Endothelial cell of umbilical vein (primary cell): ENCODE measurements around the gene PPFIA1. TPM values are rescaled to one million over a fixed set of nuclear protein-coding genes. Genes with fewer than 3 reads are reported as not detected.

Experiments used
- BruUV-seq: library from RNA; stranded (reverse); fragments of 400-500 nt; replicated peaks from 2 replicates; lab custom pipeline; 2021; lab: Mats Ljungman, UMichigan
- CTCF ChIA-PET: fragments of 300-600, 350-600 bp; sonication (Branson Sonifier 250); formaldehyde crosslinking; loops from one replicate; lab custom pipeline; 2021; ENCODE audit warnings: antibody characterized with exemption, inconsistent platforms; lab: Charles Lee
- POLR2A ChIA-PET: fragments of 300-600, 350-600 bp; sonication (Branson Sonifier 250); formaldehyde crosslinking; loops from one replicate; lab custom pipeline; 2021; ENCODE audit warnings: antibody characterized with exemption, inconsistent platforms; lab: Charles Lee
- DNase-seq: peaks from one replicate; pipeline ENCODE4 v3.0.0-alpha.2; 2011; ENCODE audit warnings: low read depth, low spot score
- FAIRE-seq: peaks from 2 replicates; lab custom pipeline; 2011; peaks lifted over from hg19 to GRCh38; lab: Jason Lieb, UNC
- H2AFZ ChIP-seq: 2 replicates; pipeline ENCODE4 v1.6.0; 2012; ENCODE audit warnings: low read depth, low read length, control low read depth, inconsistent platforms
- H3K27ac ChIP-seq: 2 replicates; pipeline ENCODE4 v1.5.1; 2011; ENCODE audit warnings: low read depth, mild to moderate bottlenecking, control low read depth, low read length, moderate library complexity; ENCODE audit not compliant: insufficient read depth
- H3K27me3 ChIP-seq, 2 experiments: 2 replicates each; pipeline versions ENCODE4 v1.6.0 to v1.6.1; 2011; ENCODE audit warnings: low read length in 2 of 2, mixed read lengths in 1 of 2; ENCODE audit not compliant: control insufficient read depth in 2 of 2, insufficient read depth in 2 of 2
- H3K36me3 ChIP-seq, 2 experiments: 2 replicates in 1 of 2; 3 replicates in 1 of 2; pipeline ENCODE4 v1.5.1; 2011; ENCODE audit warnings: low read length in 2 of 2, mild to moderate bottlenecking in 1 of 2, moderate library complexity in 1 of 2; ENCODE audit not compliant: control insufficient read depth in 2 of 2, insufficient read depth in 2 of 2; ENCODE audit errors: extremely low read depth in 1 of 2
- H3K4me1 ChIP-seq: 3 replicates; pipeline ENCODE4 v1.5.1; 2011; ENCODE audit warnings: mild to moderate bottlenecking, low read length; ENCODE audit not compliant: control insufficient read depth, insufficient read depth; ENCODE audit errors: extremely low read depth
- H3K4me2 ChIP-seq: 2 replicates; pipeline ENCODE4 v1.6.1; 2011; ENCODE audit warnings: low read length, control low read depth, mixed read lengths; ENCODE audit not compliant: insufficient read depth
- H3K4me3 ChIP-seq, 3 experiments: fragments of 200-600 bp in 1 of 3; sonication (generic), shearing (Covaris generic) in 1 of 3; replicated peaks in 1 of 3; 2 replicates each; pipeline ENCODE4 v1.5.1; 2011 to 2016; ENCODE audit warnings: control low read depth in 3 of 3, low read length in 3 of 3, mild to moderate bottlenecking in 2 of 3, inconsistent platforms in 1 of 3, low read depth in 1 of 3, moderate library complexity in 1 of 3; ENCODE audit not compliant: insufficient read depth in 1 of 3
- H3K79me2 ChIP-seq: 2 replicates; pipeline ENCODE4 v1.6.0; 2012; ENCODE audit warnings: low read length, inconsistent platforms; ENCODE audit not compliant: control insufficient read depth, insufficient read depth
- H3K9ac ChIP-seq: replicated peaks from 2 replicates; pipeline ENCODE3; 2011; ENCODE audit warnings: low read length, control low read depth; ENCODE audit not compliant: insufficient read depth; ENCODE audit errors: extremely low read depth
- H3K9me1 ChIP-seq: replicated peaks from 3 replicates; pipeline ENCODE4 v1.6.0; 2011; ENCODE audit warnings: mild to moderate bottlenecking, low read length; ENCODE audit not compliant: control insufficient read depth, insufficient read depth; ENCODE audit errors: extremely low read depth
- H3K9me3 ChIP-seq: replicated peaks from 2 replicates; pipeline ENCODE4 v1.5.1; 2012; ENCODE audit warnings: low read length, inconsistent platforms; ENCODE audit not compliant: control insufficient read depth, insufficient read depth
- H4K20me1 ChIP-seq: replicated peaks from 2 replicates; pipeline ENCODE3; 2011; ENCODE audit warnings: mild to moderate bottlenecking, low read length; ENCODE audit not compliant: control insufficient read depth, insufficient read depth; ENCODE audit errors: extremely low read depth
- CTCF ChIP-seq, 2 donors: IDR thresholded peaks; 1 replicate in 1 of 2; 2 replicates in 1 of 2; pipeline ENCODE4 v1.5.1; 2011; ENCODE audit warnings: low read length in 2 of 2, mild to moderate bottlenecking in 2 of 2, moderate library complexity in 2 of 2, control low read depth in 1 of 2, inconsistent platforms in 1 of 2, low read depth in 1 of 2; ENCODE audit not compliant: insufficient read depth in 1 of 2; ENCODE audit errors: extremely low read depth in 1 of 2
- EZH2 ChIP-seq: IDR thresholded peaks from 2 replicates; pipeline ENCODE4 v1.6.1; 2012; ENCODE audit warnings: borderline replicate concordance, low read depth, mild to moderate bottlenecking, moderate library complexity, low read length, inconsistent platforms; ENCODE audit not compliant: severe bottlenecking
- FOS ChIP-seq: IDR thresholded peaks from 2 replicates; pipeline ENCODE4 v1.6.1; 2011; ENCODE audit warnings: mild to moderate bottlenecking, low read length, moderate library complexity, borderline replicate concordance; ENCODE audit not compliant: insufficient read depth
- GATA2 ChIP-seq: IDR thresholded peaks from 2 replicates; pipeline ENCODE4 v1.7.0; 2011; ENCODE audit warnings: low read depth, mild to moderate bottlenecking, moderate library complexity, mixed read lengths, low read length; ENCODE audit not compliant: insufficient read length, insufficient read depth
- JUN ChIP-seq: IDR thresholded peaks from 2 replicates; pipeline ENCODE4 v1.6.1; 2011; ENCODE audit warnings: borderline replicate concordance, low read depth; ENCODE audit not compliant: insufficient read length, insufficient read depth
- MAX ChIP-seq: IDR thresholded peaks from 2 replicates; pipeline ENCODE4 v1.6.1; 2011; ENCODE audit not compliant: insufficient read depth, insufficient read length
- MYC ChIP-seq: IDR thresholded peaks from one replicate; pipeline ENCODE4 v1.6.1; 2011; ENCODE audit warnings: mild to moderate bottlenecking, low read depth, low read length
- POLR2A ChIP-seq: IDR thresholded peaks from 2 replicates; pipeline ENCODE4 v1.6.1; 2012; ENCODE audit warnings: low read depth, mild to moderate bottlenecking, control low read depth, low read length
- POLR2AphosphoS5 ChIP-seq: IDR thresholded peaks from 2 replicates; pipeline ENCODE4 v1.6.1; 2012; ENCODE audit warnings: low read depth, mild to moderate bottlenecking, control low read depth, low read length, moderate library complexity; ENCODE audit not compliant: insufficient read depth
- dilution Hi-C: fragments of 300-500 bp; cut with MboI; formaldehyde crosslinking; loops from one replicate; pipeline ENCODE4 v1.15.0; 2019; ENCODE audit warnings: low sequenced_read_pairs; ENCODE audit not compliant: extremely low pct_ligation_motif_present
- intact Hi-C: fragments of 100-400 bp; cut with micrococcal nuclease; formaldehyde crosslinking; loops from one replicate; pipeline ENCODE4 v1.10.0; 2022
- polyA plus RNA-seq, 4 experiments: library from polyadenylated mRNA; depleted of rRNA in 3 of 4; stranded (reverse) in 3 of 4; unstranded in 1 of 4; fragments of >200 nt; gene quantifications; 2 replicates each; pipeline versions ENCODE4 v1.2.1 to v1.2.3, GENCODE V29; 2011 to 2012; ENCODE audit warnings: missing spikeins in 1 of 4
- total RNA-seq: library from RNA; stranded (reverse); gene quantifications from 2 replicates; pipeline ENCODE4 v1.2.3, GENCODE V29; 2021

Gene PPFIA1
- total and polyA plus RNA-seq, 2 donors (not counting 3 experiments of a cell fraction or from before 2014, with no cell fraction given) = 44.3 to 60.9 TPM

GRCh38 chr11:70335511-70335910 is 65.0 kb downstream of the PPFIA1 start:
- dilution Hi-C loops (no loop called here), intact Hi-C loops (loop anchor here (10.0 kb wide), 1 partner anchor 51 kb away; no protein-coding TSS in a partner anchor)
- Histone ChIP-seq H3K9me3 (no peaks in the 10 kb centered on the region), H3K79me2 (no peaks in the 10 kb centered on the region), H2AFZ (no peak overlapping the region), H3K4me3 (no peak overlapping the region), H4K20me1 (no peaks in the 10 kb centered on the region), H3K4me2 (no peak overlapping the region), H3K9ac (no peak overlapping the region), H3K36me3 (peaks cover 36% of the 10 kb centered on the region in 2 experiments), H3K9me1 (no peaks in the 10 kb centered on the region), H3K27me3 (no peaks in the 10 kb centered on the region), H3K27ac (no peak overlapping the region), H3K4me1 (no peaks in the 10 kb centered on the region)
- no peak for DNase-seq
- POLR2A ChIA-PET = no interaction called here
- FAIRE-seq = no peak
- BruUV-seq = no TSS peak
- TF ChIP-seq MAX = no peak
- TF ChIP-seq CTCF (IDR thresholded peaks at IDR 0.05; ENCODE audit: extremely low read depth in 1 of 2, insufficient read depth in 1 of 2, low read depth in 1 of 2, low read length in 2 of 2) = no peak
- TF ChIP-seq GATA2 = no peak
- CTCF ChIA-PET = interaction anchor here (1.2 kb wide), 1 partner anchor 9 kb away, joined by 3 read pairs; no protein-coding TSS in a partner anchor

- FAIRE-seq = no peak
- no peaks in the 10 kb centered on the region for H3K79me2 ChIP-seq
- POLR2A ChIA-PET = no interaction called here
- no peak for TF ChIP-seq JUN
- no peak for TF ChIP-seq MYC
- no peak for TF ChIP-seq GATA2
- no peak for TF ChIP-seq MAX
- TF ChIP-seq POLR2AphosphoS5 = no peak
- no peak for TF ChIP-seq FOS
- no peak for TF ChIP-seq POLR2A
- no peak for TF ChIP-seq EZH2
- TF ChIP-seq CTCF (IDR thresholded peaks at IDR 0.05; ENCODE audit: extremely low read depth in 1 of 2, insufficient read depth in 1 of 2, low read depth in 1 of 2, low read length in 2 of 2) = no peak
- H3K36me3 ChIP-seq = peaks cover 24 to 26% of the 10 kb centered on the region in 2 experiments
- no peaks in the 10 kb centered on the region for H3K4me1 ChIP-seq
- no peak overlapping the region for H3K4me3 ChIP-seq
- H3K27me3 ChIP-seq = no peaks in the 10 kb centered on the region
- no TSS peak for BruUV-seq
- H4K20me1 ChIP-seq = no peaks in the 10 kb centered on the region
- no peak for DNase-seq
- H3K4me2 ChIP-seq = no peak overlapping the region
- H3K9me3 ChIP-seq = no peaks in the 10 kb centered on the region
- intact Hi-C loops (loop anchor here (10.0 kb wide), 1 partner anchor 54 kb away; no protein-coding TSS in a partner anchor), dilution Hi-C loops (no loop called here)
- H2AFZ ChIP-seq = no peak overlapping the region
- H3K27ac ChIP-seq = no peak overlapping the region
- H3K9ac ChIP-seq = no peak overlapping the region
- no peaks in the 10 kb centered on the region for H3K9me1 ChIP-seq
- CTCF ChIA-PET = no interaction called here
Measured at GRCh38 chr11:70338594-70338993, 68.1 kb downstream of the PPFIA1 start.
